Right lobe of liver (tissue), 6 donors: ENCODE results near the gene FOXC1. TPM values are rescaled to one million over a fixed set of nuclear protein-coding genes. Genes with fewer than 3 reads are reported as not detected.

ENCODE experiments used
- ATAC-seq, 4 donors: fragments of 200-7000 bp; cut with Tn5 transposase; one replicate each; pipeline ENCODE4 v1.9.1; 2020; ENCODE audit warnings: mild to moderate bottlenecking in 4 of 4, moderate library complexity in 4 of 4
- DNase-seq, 3 donors: peaks; one replicate each; pipeline ENCODE4 v3.0.0-alpha.2; 2020
- H3K27ac ChIP-seq, 3 donors: fragments of 200-600 bp; one replicate each; pipeline ENCODE4 v1.8.0; 2022
- H3K27me3 ChIP-seq, 2 donors: fragments of 200-600 bp; one replicate each; pipeline ENCODE4 v1.8.0; 2022
- H3K36me3 ChIP-seq, 4 donors: fragments of 200-600 bp; sonication (generic) in 1 of 4; one replicate each; pipeline versions ENCODE4 v1.5.1 to v1.8.0; 2017 to 2022; ENCODE audit warnings: control low read depth in 1 of 4
- H3K4me1 ChIP-seq, 4 donors: fragments of 200-600 bp; sonication (generic) in 1 of 4; one replicate each; pipeline versions ENCODE4 v1.5.1 to v1.8.0; 2017 to 2022; ENCODE audit warnings: control low read depth in 1 of 4
- H3K4me3 ChIP-seq, 3 donors: fragments of 200-600 bp; one replicate each; pipeline ENCODE4 v1.8.0; 2022
- H3K9me3 ChIP-seq, 4 donors: fragments of 200-600 bp; sonication (generic) in 1 of 4; one replicate each; pipeline versions ENCODE4 v1.5.1 to v1.8.0; 2017 to 2022; ENCODE audit warnings: control low read depth in 1 of 4
- CTCF ChIP-seq, 4 donors: fragments of 200-600 bp in 3 of 4; fragments of 450-650 bp in 1 of 4; IDR thresholded peaks; one replicate each; pipeline versions ENCODE4 v1.5.1 to v1.8.0; 2016 to 2022; ENCODE audit warnings: antibody characterized with exemption in 4 of 4, mild to moderate bottlenecking in 2 of 4
- POLR2A ChIP-seq: fragments of 450-650 bp; IDR thresholded peaks from one replicate; pipeline ENCODE4 v1.6.1; 2017; ENCODE audit warnings: antibody characterized with exemption, mild to moderate bottlenecking
- WGBS: methylation state at CpG from one replicate; pipeline ENCODE4 v1.1.6; 2018; ENCODE audit warnings: low coverage, low lambda C conversion rate; ENCODE audit not compliant: insufficient coverage; ENCODE audit errors: missing lambda C conversion rate; 5-methylcytosine and 5-hydroxymethylcytosine counted together
- intact Hi-C, 2 donors: fragments of 100-400 bp; cut with DNase I; formaldehyde crosslinking; loops; one replicate each; pipeline versions ENCODE4 v1.11.2 to v1.14.1; 2022
- total RNA-seq, 6 experiments: library from RNA; depleted of rRNA in 2 of 6; stranded (reverse); fragments of >200 nt in 2 of 6; fragmentation: NEBNext Ultra II Directional in 3 of 6; extraction: Animal tissue kit (Norgen Biotek cat#: 25700) in 3 of 6; gene quantifications; one replicate each; pipeline versions ENCODE4 v1.1.0 to v1.2.4, GENCODE V29; 2016 to 2023
- donor health status: DM: no; HTN: yes; CAD: no.
- donor health status: DM: no; HTN: no; CAD: no.
- donor health status: DM: no; HTN: no; CAD: no.
- donor health status: DM: no; HTN: yes; CAD: no.
- donor health status: DM: no; HTN: yes; CAD: no.

The FOXC1 gene
- total RNA-seq, 6 experiments from 2014 or later, result 0.24 to 0.87 (median 0.50) TPM

GRCh38 chr6:1630771-1631217, 21.1 kb downstream of the FOXC1 start:
- peaks cover 0 to 7% of the 10 kb centered on the region in 2 donors for H3K27me3 ChIP-seq
- no peaks in the 10 kb centered on the region for H3K9me3 ChIP-seq
- H3K4me1 ChIP-seq, result no peaks in the 10 kb centered on the region
- no peak overlapping the region for H3K4me3 ChIP-seq
- no peak for TF ChIP-seq CTCF (IDR thresholded peaks at IDR 0.05)
- TF ChIP-seq POLR2A, result no peak
- no peak for DNase-seq
- intact Hi-C loops, result no loop called here
- no peak for ATAC-seq
- no peak overlapping the region for H3K27ac ChIP-seq
- 94% methylated on average over 6 of the region's 11 CpGs for WGBS
- no peaks in the 10 kb centered on the region for H3K36me3 ChIP-seq

GRCh38 chr6:1631251-1631650, 21.5 kb downstream of the FOXC1 start:
- no peak for DNase-seq
- intact Hi-C loops, result no loop called here
- H3K9me3 ChIP-seq, result no peaks in the 10 kb centered on the region
- WGBS, result 85% methylated on average over 4 of the region's 4 CpGs
- no peak overlapping the region for H3K4me3 ChIP-seq
- peaks cover 0 to 3% of the 10 kb centered on the region in 2 donors for H3K27me3 ChIP-seq
- no peak overlapping the region for H3K27ac ChIP-seq
- no peaks in the 10 kb centered on the region for H3K4me1 ChIP-seq
- TF ChIP-seq CTCF (IDR thresholded peaks at IDR 0.05) (no peak), POLR2A (no peak)
- ATAC-seq, result no peak
- no peaks in the 10 kb centered on the region for H3K36me3 ChIP-seq

- intact Hi-C loops, result no loop called here
- TF ChIP-seq CTCF (IDR thresholded peaks at IDR 0.05) (no peak), POLR2A (no peak)
- 89% methylated on average over 6 of the region's 16 CpGs for WGBS
- Histone ChIP-seq H3K36me3 (no peaks in the 10 kb centered on the region), H3K4me1 (no peaks in the 10 kb centered on the region), H3K27me3 (no peaks in the 10 kb centered on the region), H3K27ac (no peak overlapping the region), H3K4me3 (no peak overlapping the region), H3K9me3 (no peaks in the 10 kb centered on the region)
- ATAC-seq (no peak), DNase-seq (no peak)
Observed at GRCh38 chr6:1633366-1634021, 23.8 kb downstream of the FOXC1 start.

- Histone ChIP-seq H3K36me3 (no peaks in the 10 kb centered on the region), H3K9me3 (no peaks in the 10 kb centered on the region), H3K4me3 (no peak overlapping the region), H3K27ac (no peak overlapping the region), H3K4me1 (no peaks in the 10 kb centered on the region), H3K27me3 (no peaks in the 10 kb centered on the region)
- WGBS, result no CpG with 5 or more reads among the region's 4 CpGs
- ATAC-seq (no peak), DNase-seq (no peak)
- intact Hi-C loops, result no loop called here
- TF ChIP-seq POLR2A, result no peak
- no peak for TF ChIP-seq CTCF (IDR thresholded peaks at IDR 0.05)
Observed at GRCh38 chr6:1634081-1634480, 24.4 kb downstream of the FOXC1 start.
